Measurements from ENCODE around the gene SEMA5B. TPM values are rescaled to one million over a fixed set of nuclear protein-coding genes. Genes with fewer than 3 reads are reported as not detected.

The SEMA5B gene
- total and polyA plus RNA-seq, 7 donors: 0.08 to 1.1 (median 0.43) TPM

DNA sequence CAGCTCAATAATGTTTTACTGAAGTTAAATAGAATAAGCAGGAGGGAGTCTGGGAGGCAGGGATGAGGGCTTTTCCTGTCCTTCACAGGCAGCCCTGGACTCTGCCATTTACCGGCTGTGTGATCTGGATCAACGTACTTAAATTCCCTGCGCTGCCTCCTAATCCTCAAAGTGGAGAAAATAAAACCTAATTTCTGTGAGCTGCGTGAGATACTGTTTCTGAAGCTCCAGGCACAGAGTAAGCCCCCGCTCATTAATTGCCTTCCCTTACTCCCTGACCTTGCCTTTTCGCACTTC is 39.0 kb upstream of the SEMA5B start:
- peak; percentile 4 to 15 (median 7) for ATAC-seq
- intact Hi-C loops (cut with DNase I): no loop called here

DNA sequence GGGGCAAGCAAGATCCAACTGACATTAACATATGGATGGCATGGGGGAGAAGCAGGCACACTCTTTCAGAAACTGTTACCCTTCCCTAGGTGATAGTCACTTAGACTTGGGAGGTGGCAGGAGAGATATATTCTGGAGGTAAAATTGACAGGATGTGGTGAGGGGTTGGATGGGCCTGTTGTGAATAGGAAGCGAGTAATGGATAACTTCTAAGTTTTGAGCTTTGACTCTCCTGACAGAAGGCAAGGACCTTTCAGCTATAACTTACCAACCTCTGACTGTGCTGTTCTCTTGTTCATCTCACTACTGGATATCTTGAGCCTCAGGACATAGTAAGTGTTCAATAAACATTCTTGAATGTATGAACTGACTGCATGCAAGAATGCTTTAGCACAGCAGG is 37.4 kb upstream of the SEMA5B start:
- DNase-seq (no peak), ATAC-seq (no peak)
- Histone ChIP-seq H3K9me3 (no peaks in the 10 kb centered on the region), H3K4me1 (peaks cover 11% of the 10 kb centered on the region), H3K27ac (no peak overlapping the region), H3K27me3 (ENCODE audit: insufficient read depth in 3 of 3, low read length in 2 of 3) (no peaks in the 10 kb centered on the region), H3K4me3 (no peak overlapping the region), H3K36me3 (ENCODE audit: insufficient read depth in 1 of 2, low read depth in 1 of 2) (no peaks in the 10 kb centered on the region)
- WGBS, 3 donors: 6 to 52% (median 17%) methylated on average over 1 of the region's 1 CpG
- intact Hi-C loops (cut with DNase I): no loop called here
- TF ChIP-seq, protein P1, sequence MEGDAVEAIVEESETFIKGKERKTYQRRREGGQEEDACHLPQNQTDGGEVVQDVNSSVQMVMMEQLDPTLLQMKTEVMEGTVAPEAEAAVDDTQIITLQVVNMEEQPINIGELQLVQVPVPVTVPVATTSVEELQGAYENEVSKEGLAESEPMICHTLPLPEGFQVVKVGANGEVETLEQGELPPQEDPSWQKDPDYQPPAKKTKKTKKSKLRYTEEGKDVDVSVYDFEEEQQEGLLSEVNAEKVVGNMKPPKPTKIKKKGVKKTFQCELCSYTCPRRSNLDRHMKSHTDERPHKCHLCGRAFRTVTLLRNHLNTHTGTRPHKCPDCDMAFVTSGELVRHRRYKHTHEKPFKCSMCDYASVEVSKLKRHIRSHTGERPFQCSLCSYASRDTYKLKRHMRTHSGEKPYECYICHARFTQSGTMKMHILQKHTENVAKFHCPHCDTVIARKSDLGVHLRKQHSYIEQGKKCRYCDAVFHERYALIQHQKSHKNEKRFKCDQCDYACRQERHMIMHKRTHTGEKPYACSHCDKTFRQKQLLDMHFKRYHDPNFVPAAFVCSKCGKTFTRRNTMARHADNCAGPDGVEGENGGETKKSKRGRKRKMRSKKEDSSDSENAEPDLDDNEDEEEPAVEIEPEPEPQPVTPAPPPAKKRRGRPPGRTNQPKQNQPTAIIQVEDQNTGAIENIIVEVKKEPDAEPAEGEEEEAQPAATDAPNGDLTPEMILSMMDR (IDR thresholded peaks at IDR 0.05): no peak

More for the DNA sequence above, 39.0 kb upstream of the SEMA5B start:
- Histone ChIP-seq H3K36me3 (ENCODE audit: insufficient read depth in 1 of 2, low read depth in 1 of 2) (no peaks in the 10 kb centered on the region), H3K4me1 (peaks cover 11% of the 10 kb centered on the region), H3K9me3 (no peaks in the 10 kb centered on the region), H3K4me3 (peak overlapping the region; percentile 97), H3K27ac (peak overlapping the region; percentile 83), H3K27me3 (ENCODE audit: insufficient read depth in 3 of 3, low read length in 2 of 3) (no peaks in the 10 kb centered on the region)
- 7 to 11% (median 9%) methylated on average over 6 of the region's 6 CpGs for WGBS, 3 donors
- TF ChIP-seq, protein P1 (IDR thresholded peaks at IDR 0.05): no peak
- no peak for DNase-seq

DNA sequence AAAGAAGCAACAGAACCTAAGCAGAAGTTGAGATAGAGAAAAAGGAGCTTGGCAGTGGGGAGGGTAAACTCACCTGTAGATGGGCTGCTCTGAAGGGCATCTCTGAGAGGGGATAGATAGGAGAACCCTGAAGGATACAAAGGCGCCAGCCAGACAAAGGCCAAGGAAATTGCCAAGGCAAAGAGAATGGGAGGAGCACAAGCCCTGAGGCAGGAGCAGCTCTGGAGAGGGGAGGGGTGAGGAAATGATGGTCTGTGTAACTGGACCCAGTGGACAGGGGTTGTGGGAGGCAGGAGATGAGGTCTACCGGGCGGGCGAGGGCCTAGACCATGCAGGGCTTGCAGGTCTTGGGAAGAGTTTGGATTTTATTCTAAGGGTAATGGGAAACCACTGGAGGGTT is 36.9 kb upstream of the SEMA5B start:
- DNase-seq (no peak), ATAC-seq (no peak)
- Histone ChIP-seq H3K27me3 (ENCODE audit: insufficient read depth in 3 of 3, low read length in 2 of 3) (no peaks in the 10 kb centered on the region), H3K4me3 (no peak overlapping the region), H3K4me1 (peaks cover 11% of the 10 kb centered on the region), H3K9me3 (no peaks in the 10 kb centered on the region), H3K27ac (no peak overlapping the region), H3K36me3 (ENCODE audit: insufficient read depth in 1 of 2, low read depth in 1 of 2) (no peaks in the 10 kb centered on the region)
- 85 to 96% (median 92%) methylated on average over 4 of the region's 4 CpGs for WGBS, 3 donors
- intact Hi-C loops (cut with DNase I): no loop called here
- TF ChIP-seq, protein P1 (IDR thresholded peaks at IDR 0.05): no peak

DNA sequence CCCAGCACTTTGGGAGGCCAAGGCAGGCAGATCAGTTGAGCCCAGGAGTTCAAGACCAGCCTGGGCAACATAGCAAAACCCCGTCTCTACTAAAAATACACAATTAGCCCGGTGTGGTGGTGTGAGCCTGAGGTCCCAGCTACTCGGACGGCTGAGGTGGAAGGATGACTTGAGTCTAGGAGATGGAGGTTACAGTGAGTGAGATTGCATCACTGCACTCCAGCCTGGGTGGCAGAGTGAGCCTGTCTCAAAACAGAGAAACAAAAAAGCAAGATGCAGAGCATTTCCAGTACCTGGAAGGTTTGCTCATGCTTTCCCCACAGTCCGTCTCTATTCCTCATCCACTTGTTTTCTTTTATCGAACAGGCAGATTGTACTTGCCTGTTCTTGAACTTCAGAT is 35.5 kb upstream of the SEMA5B start:
- H3K27ac ChIP-seq: no peak overlapping the region
- H3K9me3 ChIP-seq: no peaks in the 10 kb centered on the region
- 95 to 96% (median 95%) methylated on average over 6 of the region's 6 CpGs for WGBS, 3 donors
- peaks cover 11% of the 10 kb centered on the region for H3K4me1 ChIP-seq
- H3K4me3 ChIP-seq: no peak overlapping the region
- ATAC-seq (no peak), DNase-seq (no peak)
- TF ChIP-seq, protein P1 (IDR thresholded peaks at IDR 0.05): no peak
- no peaks in the 10 kb centered on the region for H3K36me3 ChIP-seq (ENCODE audit: insufficient read depth in 1 of 2, low read depth in 1 of 2)
- H3K27me3 ChIP-seq (ENCODE audit: insufficient read depth in 3 of 3, low read length in 2 of 3): no peaks in the 10 kb centered on the region
- intact Hi-C loops (cut with DNase I): no loop called here

DNA sequence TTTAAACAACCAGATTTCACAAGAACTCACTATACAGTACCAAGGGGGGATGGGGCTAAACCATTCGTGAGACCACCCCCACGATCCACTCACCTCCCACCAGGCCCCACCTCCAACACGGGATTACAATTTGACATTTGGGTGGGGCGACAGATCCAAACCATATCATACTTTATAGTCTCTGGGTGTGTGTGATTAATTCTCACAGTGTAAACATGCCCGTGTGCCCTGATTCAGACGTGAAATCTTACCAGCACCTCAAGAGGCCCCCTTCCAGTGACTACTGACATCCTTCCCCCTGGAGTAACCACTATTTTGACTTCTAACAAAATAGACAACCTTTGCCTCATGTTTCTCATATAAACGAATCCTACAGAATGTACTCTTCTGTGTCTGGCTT is 34.3 kb upstream of the SEMA5B start:
- no peak for ATAC-seq
- intact Hi-C loops (cut with DNase I): no loop called here
- TF ChIP-seq, protein P1 (IDR thresholded peaks at IDR 0.05): no peak
- Histone ChIP-seq H3K27ac (no peak overlapping the region), H3K9me3 (no peaks in the 10 kb centered on the region), H3K4me1 (peaks cover 6% of the 10 kb centered on the region), H3K4me3 (no peak overlapping the region), H3K36me3 (ENCODE audit: insufficient read depth in 1 of 2, low read depth in 1 of 2) (no peaks in the 10 kb centered on the region), H3K27me3 (ENCODE audit: insufficient read depth in 3 of 3, low read length in 2 of 3) (no peaks in the 10 kb centered on the region)
- no peak for DNase-seq
- WGBS, 3 donors: 85% methylated on average over 7 of the region's 7 CpGs

Measured in psoas muscle (tissue), 8 donors.